ENCODE measurements around the gene REPS1. TPM values are rescaled to one million over a fixed set of nuclear protein-coding genes. Genes with fewer than 3 reads are reported as not detected.

Gene REPS1
- polyA plus RNA-seq, 1 of the 3 experiments (the other 2 are of a cell fraction) = 26.2 TPM

DNA sequence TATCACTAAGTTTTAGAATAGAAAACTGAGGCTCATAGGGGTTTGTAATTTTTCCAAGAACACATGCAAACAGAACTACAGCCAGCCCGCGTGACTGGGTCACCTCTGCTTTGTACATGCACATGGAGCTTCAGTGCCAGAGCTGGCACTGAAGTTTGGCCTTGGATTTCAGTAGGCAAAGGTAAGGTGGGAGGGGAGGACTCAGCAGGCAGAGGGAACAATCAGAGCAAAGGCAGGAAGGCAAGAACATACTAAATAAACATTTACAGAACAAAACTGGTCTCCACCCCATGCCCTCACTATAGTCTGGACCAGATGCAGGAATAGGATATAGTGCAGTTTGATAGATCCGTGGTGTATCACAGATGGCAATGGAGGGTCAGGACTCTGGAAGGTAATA, 26.9 kb upstream of the REPS1 start:
- POLR2A ChIA-PET = no interaction called here
- WGBS (ENCODE audit: low lambda C conversion rate) = 49% methylated on average over 3 of the region's 3 CpGs

DNA sequence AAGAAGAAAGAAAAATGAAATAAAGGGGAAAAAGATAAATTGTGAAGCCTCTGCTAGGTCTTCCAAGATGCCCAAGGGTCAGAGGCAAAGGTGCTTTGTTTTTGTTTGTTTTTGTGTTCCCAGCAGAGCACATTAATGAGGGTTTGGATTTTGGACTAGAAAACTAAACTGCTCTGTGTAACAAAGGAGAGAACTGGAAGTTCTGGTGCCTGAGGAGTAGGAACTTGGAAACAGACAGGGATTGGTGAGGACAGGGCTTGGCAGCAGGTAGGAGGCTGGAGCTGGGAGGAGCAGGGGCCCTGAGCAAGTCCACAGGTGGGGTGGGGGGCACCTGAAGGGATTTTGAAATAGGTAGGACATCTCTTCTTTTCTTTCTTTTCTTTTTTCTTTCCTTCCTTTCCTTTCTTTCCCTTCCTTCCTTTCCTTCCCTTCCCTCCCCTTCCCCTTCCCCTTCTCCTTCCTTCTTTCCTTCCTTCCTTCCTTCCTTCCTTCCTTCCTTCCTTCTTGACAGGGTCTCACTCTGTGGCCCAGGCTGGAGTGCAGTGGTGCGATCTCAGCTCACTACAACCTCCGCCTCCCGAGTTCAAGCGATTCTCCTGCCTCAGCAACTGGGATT, 25.2 kb upstream of the REPS1 start:
- 64% methylated on average over 4 of the region's 4 CpGs for WGBS (ENCODE audit: low lambda C conversion rate)
- Histone ChIP-seq H3K9ac (no peak overlapping the region), H3K27me3 (ENCODE audit: insufficient read depth) (no peaks in the 10 kb centered on the region), H4K20me1 (ENCODE audit: insufficient read depth) (no peaks in the 10 kb centered on the region), H3K4me2 (no peak overlapping the region), H3K36me3 (replicated peaks in 1 of 2; ENCODE audit: control insufficient read depth in 1 of 2, insufficient read depth in 2 of 2, low read length in 1 of 2) (no peaks in the 10 kb centered on the region), H3K4me1 (ENCODE audit: control insufficient read depth in 1 of 2, insufficient read depth in 2 of 2, low read depth in 1 of 2, low read length in 1 of 2) (no peaks in the 10 kb centered on the region; a peak in 1 of 4 replicates), H3K4me3 (ENCODE audit: low read depth in 2 of 2, low read length in 1 of 2) (no peak overlapping the region), H3K9me3 (no peaks in the 10 kb centered on the region), H3F3A (replicated peaks; ENCODE audit: insufficient read depth) (no peaks in the 10 kb centered on the region), H2AFZ (ENCODE audit: low read depth) (no peak overlapping the region), H3K79me2 (ENCODE audit: insufficient read depth) (no peaks in the 10 kb centered on the region), H3K27ac (ENCODE audit: low read depth in 2 of 2, low read length in 1 of 2) (no peak overlapping the region), H3K9me2 (no peaks in the 10 kb centered on the region)
- CTCF ChIA-PET = no interaction called here
- DNase-seq = no peak
- POLR2A ChIA-PET = no interaction called here
- TF ChIP-seq TAF1 (IDR thresholded peaks at IDR 0.05; ENCODE audit: borderline replicate concordance, low read depth, low read length) = no peak
- TF ChIP-seq, protein P1, sequence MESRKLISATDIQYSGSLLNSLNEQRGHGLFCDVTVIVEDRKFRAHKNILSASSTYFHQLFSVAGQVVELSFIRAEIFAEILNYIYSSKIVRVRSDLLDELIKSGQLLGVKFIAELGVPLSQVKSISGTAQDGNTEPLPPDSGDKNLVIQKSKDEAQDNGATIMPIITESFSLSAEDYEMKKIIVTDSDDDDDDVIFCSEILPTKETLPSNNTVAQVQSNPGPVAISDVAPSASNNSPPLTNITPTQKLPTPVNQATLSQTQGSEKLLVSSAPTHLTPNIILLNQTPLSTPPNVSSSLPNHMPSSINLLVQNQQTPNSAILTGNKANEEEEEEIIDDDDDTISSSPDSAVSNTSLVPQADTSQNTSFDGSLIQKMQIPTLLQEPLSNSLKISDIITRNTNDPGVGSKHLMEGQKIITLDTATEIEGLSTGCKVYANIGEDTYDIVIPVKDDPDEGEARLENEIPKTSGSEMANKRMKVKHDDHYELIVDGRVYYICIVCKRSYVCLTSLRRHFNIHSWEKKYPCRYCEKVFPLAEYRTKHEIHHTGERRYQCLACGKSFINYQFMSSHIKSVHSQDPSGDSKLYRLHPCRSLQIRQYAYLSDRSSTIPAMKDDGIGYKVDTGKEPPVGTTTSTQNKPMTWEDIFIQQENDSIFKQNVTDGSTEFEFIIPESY (IDR thresholded peaks at IDR 0.05; ENCODE audit: borderline replicate concordance, low read depth) = no peak
- TF ChIP-seq RAD21 (IDR thresholded peaks at IDR 0.05; ENCODE audit: low read length) = no peak
- no peak for TF ChIP-seq FOSL2 (IDR thresholded peaks at IDR 0.05; ENCODE audit: borderline replicate concordance, low read depth)
- TF ChIP-seq SMC3 (IDR thresholded peaks at IDR 0.05; ENCODE audit: low read depth, low read length) = no peak
- TF ChIP-seq EP300 (IDR thresholded peaks at IDR 0.05; ENCODE audit: borderline replicate concordance in 1 of 2, low read depth in 1 of 2, low read length in 1 of 2) = no peak
- no peak for TF ChIP-seq GATA2 (CRISPR knock-in tag; IDR thresholded peaks at IDR 0.05)
- no peak for TF ChIP-seq RCOR1 (IDR thresholded peaks at IDR 0.05; ENCODE audit: low read length)
- no peak for TF ChIP-seq YY1 (IDR thresholded peaks at IDR 0.05; ENCODE audit: low read depth)
- TF ChIP-seq POLR2AphosphoS5 (IDR thresholded peaks at IDR 0.05; ENCODE audit: low read depth, low read length) = no peak
- TF ChIP-seq NFIC (IDR thresholded peaks at IDR 0.05; ENCODE audit: borderline replicate concordance) = no peak
- no peak for TF ChIP-seq MXI1 (IDR thresholded peaks at IDR 0.05; ENCODE audit: low read depth, low read length)
- TF ChIP-seq, protein P2, sequence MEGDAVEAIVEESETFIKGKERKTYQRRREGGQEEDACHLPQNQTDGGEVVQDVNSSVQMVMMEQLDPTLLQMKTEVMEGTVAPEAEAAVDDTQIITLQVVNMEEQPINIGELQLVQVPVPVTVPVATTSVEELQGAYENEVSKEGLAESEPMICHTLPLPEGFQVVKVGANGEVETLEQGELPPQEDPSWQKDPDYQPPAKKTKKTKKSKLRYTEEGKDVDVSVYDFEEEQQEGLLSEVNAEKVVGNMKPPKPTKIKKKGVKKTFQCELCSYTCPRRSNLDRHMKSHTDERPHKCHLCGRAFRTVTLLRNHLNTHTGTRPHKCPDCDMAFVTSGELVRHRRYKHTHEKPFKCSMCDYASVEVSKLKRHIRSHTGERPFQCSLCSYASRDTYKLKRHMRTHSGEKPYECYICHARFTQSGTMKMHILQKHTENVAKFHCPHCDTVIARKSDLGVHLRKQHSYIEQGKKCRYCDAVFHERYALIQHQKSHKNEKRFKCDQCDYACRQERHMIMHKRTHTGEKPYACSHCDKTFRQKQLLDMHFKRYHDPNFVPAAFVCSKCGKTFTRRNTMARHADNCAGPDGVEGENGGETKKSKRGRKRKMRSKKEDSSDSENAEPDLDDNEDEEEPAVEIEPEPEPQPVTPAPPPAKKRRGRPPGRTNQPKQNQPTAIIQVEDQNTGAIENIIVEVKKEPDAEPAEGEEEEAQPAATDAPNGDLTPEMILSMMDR (IDR thresholded peaks at IDR 0.05) = no peak
- TF ChIP-seq TCF12 (IDR thresholded peaks at IDR 0.05) = no peak

More for the DNA sequence above, 26.9 kb upstream of the REPS1 start:
- no peak overlapping the region for H2AFZ ChIP-seq (ENCODE audit: low read depth)
- H3K4me3 ChIP-seq (ENCODE audit: low read depth in 2 of 2, low read length in 1 of 2) = no peak overlapping the region
- no peaks in the 10 kb centered on the region for H3K9me3 ChIP-seq
- CTCF ChIA-PET = no interaction called here
- no peak overlapping the region for H3K4me2 ChIP-seq
- H3K4me1 ChIP-seq (ENCODE audit: control insufficient read depth in 1 of 2, insufficient read depth in 2 of 2, low read depth in 1 of 2, low read length in 1 of 2) = no peaks in the 10 kb centered on the region; a peak in 1 of 4 replicates
- no peaks in the 10 kb centered on the region for H3F3A ChIP-seq (replicated peaks; ENCODE audit: insufficient read depth)
- no peak for DNase-seq
- no peaks in the 10 kb centered on the region for H4K20me1 ChIP-seq (ENCODE audit: insufficient read depth)
- H3K27me3 ChIP-seq (ENCODE audit: insufficient read depth) = no peaks in the 10 kb centered on the region
- H3K36me3 ChIP-seq (replicated peaks in 1 of 2; ENCODE audit: control insufficient read depth in 1 of 2, insufficient read depth in 2 of 2, low read length in 1 of 2) = no peaks in the 10 kb centered on the region
- TF ChIP-seq NFIC (IDR thresholded peaks at IDR 0.05; ENCODE audit: borderline replicate concordance) = no peak
- no peak for TF ChIP-seq TCF12 (IDR thresholded peaks at IDR 0.05)
- no peak for TF ChIP-seq MEF2A (IDR thresholded peaks at IDR 0.05; ENCODE audit: borderline replicate concordance, low read depth)
- TF ChIP-seq, protein P3, sequence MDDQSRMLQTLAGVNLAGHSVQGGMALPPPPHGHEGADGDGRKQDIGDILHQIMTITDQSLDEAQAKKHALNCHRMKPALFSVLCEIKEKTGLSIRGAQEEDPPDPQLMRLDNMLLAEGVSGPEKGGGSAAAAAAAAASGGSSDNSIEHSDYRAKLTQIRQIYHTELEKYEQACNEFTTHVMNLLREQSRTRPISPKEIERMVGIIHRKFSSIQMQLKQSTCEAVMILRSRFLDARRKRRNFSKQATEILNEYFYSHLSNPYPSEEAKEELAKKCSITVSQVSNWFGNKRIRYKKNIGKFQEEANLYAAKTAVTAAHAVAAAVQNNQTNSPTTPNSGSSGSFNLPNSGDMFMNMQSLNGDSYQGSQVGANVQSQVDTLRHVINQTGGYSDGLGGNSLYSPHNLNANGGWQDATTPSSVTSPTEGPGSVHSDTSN (IDR thresholded peaks at IDR 0.05) = no peak
- TF ChIP-seq RFX5 (IDR thresholded peaks at IDR 0.05; ENCODE audit: low read length) = no peak
- TF ChIP-seq GABPA (IDR thresholded peaks at IDR 0.05; ENCODE audit: low read depth) = no peak
- TF ChIP-seq SIN3A (IDR thresholded peaks at IDR 0.05; ENCODE audit: borderline replicate concordance, low read depth, low read length) = no peak
- TF ChIP-seq TAF1 (IDR thresholded peaks at IDR 0.05; ENCODE audit: borderline replicate concordance, low read depth, low read length) = no peak
- TF ChIP-seq, protein P4, sequence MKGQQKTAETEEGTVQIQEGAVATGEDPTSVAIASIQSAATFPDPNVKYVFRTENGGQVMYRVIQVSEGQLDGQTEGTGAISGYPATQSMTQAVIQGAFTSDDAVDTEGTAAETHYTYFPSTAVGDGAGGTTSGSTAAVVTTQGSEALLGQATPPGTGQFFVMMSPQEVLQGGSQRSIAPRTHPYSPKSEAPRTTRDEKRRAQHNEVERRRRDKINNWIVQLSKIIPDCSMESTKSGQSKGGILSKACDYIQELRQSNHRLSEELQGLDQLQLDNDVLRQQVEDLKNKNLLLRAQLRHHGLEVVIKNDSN (IDR thresholded peaks at IDR 0.05; ENCODE audit: borderline replicate concordance, low read depth) = no peak
- TF ChIP-seq, protein P5, sequence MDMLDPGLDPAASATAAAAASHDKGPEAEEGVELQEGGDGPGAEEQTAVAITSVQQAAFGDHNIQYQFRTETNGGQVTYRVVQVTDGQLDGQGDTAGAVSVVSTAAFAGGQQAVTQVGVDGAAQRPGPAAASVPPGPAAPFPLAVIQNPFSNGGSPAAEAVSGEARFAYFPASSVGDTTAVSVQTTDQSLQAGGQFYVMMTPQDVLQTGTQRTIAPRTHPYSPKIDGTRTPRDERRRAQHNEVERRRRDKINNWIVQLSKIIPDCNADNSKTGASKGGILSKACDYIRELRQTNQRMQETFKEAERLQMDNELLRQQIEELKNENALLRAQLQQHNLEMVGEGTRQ (IDR thresholded peaks at IDR 0.05; ENCODE audit: borderline replicate concordance, low read depth, low read length) = no peak
- H3K9ac ChIP-seq = no peak overlapping the region
- H3K27ac ChIP-seq (ENCODE audit: low read depth in 2 of 2, low read length in 1 of 2) = no peak overlapping the region
- no peaks in the 10 kb centered on the region for H3K9me2 ChIP-seq
- H3K79me2 ChIP-seq (ENCODE audit: insufficient read depth) = no peaks in the 10 kb centered on the region
